ENCODE results near the gene MRM1. TPM values are rescaled to one million over a fixed set of nuclear protein-coding genes. Genes with fewer than 3 reads are reported as not detected.

Gene MRM1
- total and polyA plus RNA-seq, 2 experiments from 2014 or later: 3.8 to 5.9 TPM

DNA sequence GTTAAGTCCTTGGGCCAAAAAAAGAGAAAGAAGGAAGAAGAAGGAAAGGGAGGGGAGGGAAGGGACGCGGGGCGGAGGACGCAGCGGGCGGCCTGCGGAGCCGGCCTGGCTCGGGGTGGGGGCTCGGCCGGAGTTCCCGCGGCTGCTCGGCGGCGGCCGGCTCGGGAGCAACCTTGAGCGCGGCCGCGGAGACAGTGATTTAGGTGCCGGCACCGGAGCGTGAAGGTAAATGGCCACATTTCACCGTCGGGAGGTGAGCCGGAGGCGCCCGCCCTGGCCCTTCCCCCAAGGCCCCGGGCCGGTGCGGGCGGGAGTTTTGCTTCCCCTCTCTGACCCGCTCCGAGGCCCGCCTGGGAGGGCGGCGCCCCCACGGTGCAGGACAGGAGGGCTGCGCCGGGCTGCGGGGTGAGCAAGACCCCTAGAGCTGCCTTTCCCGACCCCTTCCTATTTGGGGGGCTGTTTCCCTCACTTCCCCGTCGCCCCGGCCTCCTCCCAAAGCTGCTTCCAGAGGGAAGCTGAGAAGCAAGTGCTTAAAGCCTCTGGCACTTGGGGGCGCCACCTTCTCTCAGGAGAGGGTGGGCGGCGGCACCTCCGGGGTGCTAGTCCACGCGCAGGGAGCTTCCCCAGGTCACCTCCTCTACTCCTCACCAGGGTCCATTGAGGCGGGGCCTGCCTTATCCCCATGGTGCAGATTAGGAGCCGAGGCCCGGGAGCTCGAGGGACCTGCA, 56.5 kb downstream of the MRM1 start:
- DNase-seq: peak; percentile 28
- H3K4me1 ChIP-seq (ENCODE audit: insufficient read depth): no peaks in the 10 kb centered on the region
- H3K27me3 ChIP-seq (replicated peaks; ENCODE audit: insufficient read depth): peaks cover 23% of the 10 kb centered on the region; the same call in 1 of the 2 replicates
- H3F3A ChIP-seq (ENCODE audit: insufficient read depth): no peaks in the 10 kb centered on the region
- in situ Hi-C loops (cut with MboI): no loop called here
- H3K4me2 ChIP-seq (ENCODE audit: unreplicated experiment): peak overlapping the region; percentile 11
- no peak overlapping the region for H3K9ac ChIP-seq
- H3K9me2 ChIP-seq (ENCODE audit: insufficient read depth): no peaks in the 10 kb centered on the region
- H2AFZ ChIP-seq: peak overlapping the region; percentile 71
- no peak overlapping the region for H3K27ac ChIP-seq
- TF ChIP-seq EZH2 (IDR thresholded peaks at IDR 0.05; ENCODE audit: insufficient read depth, poor library complexity, severe bottlenecking) (no peak), EZH2phosphoT487 (IDR thresholded peaks at IDR 0.05; ENCODE audit: insufficient read depth, low read depth) (no peak)
- no peaks in the 10 kb centered on the region for H4K20me1 ChIP-seq (ENCODE audit: insufficient read depth)
- no peaks in the 10 kb centered on the region for H3K79me2 ChIP-seq (ENCODE audit: insufficient read depth)
- H3K4me3 ChIP-seq: peak overlapping the region; percentile 52
- WGBS, 2 experiments (ENCODE audit: low coverage in 1 of 2, low lambda C conversion rate in 2 of 2, missing lambda C conversion rate in 2 of 2): 11 to 13% methylated on average over 22 to 57 of the region's 57 CpGs
- H3K9me3 ChIP-seq (ENCODE audit: low read depth): no peaks in the 10 kb centered on the region
- no peaks in the 10 kb centered on the region for H3K36me3 ChIP-seq (ENCODE audit: low read depth)

Other genes with a start within 250 kb of the MRM1 start
- gene TBC1D3H, start 213.1 kb upstream of the MRM1 start, total RNA-seq (2014; rRNA removed; shearing (Covaris generic)): not detected in 2 replicates
- gene TBC1D3H, start 213.1 kb upstream of the MRM1 start, polyA plus RNA-seq (2016; fragmentation: Nextera tagmentation; extraction: Ambion mirVana): not detected in 2 replicates
- gene ZNHIT3, start 114.9 kb upstream of the MRM1 start, total RNA-seq (2014; rRNA removed; shearing (Covaris generic)): 21.8 and 28.4 TPM in 2 replicates
- gene ZNHIT3, start 114.9 kb upstream of the MRM1 start, polyA plus RNA-seq (2016; fragmentation: Nextera tagmentation; extraction: Ambion mirVana): 43.4 and 52.0 TPM in 2 replicates
- gene MYO19, start 66.7 kb upstream of the MRM1 start, total RNA-seq (2014; rRNA removed; shearing (Covaris generic)): 34.4 and 54.8 TPM in 2 replicates
- 14.9 and 15.7 TPM in 2 replicates for gene MYO19, start 66.7 kb upstream of the MRM1 start, polyA plus RNA-seq (2016; fragmentation: Nextera tagmentation; extraction: Ambion mirVana)
- gene PIGW, start 66.6 kb upstream of the MRM1 start, total RNA-seq (2014; rRNA removed; shearing (Covaris generic)): 5.1 and 5.2 TPM in 2 replicates
- 8.0 and 8.6 TPM in 2 replicates for gene PIGW, start 66.6 kb upstream of the MRM1 start, polyA plus RNA-seq (2016; fragmentation: Nextera tagmentation; extraction: Ambion mirVana)
- gene GGNBP2, start 56.7 kb upstream of the MRM1 start, total RNA-seq (2014; rRNA removed; shearing (Covaris generic)): 40.1 and 45.7 TPM in 2 replicates
- gene GGNBP2, start 56.7 kb upstream of the MRM1 start, polyA plus RNA-seq (2016; fragmentation: Nextera tagmentation; extraction: Ambion mirVana): 51.5 and 52.0 TPM in 2 replicates
- gene DHRS11, start 9.7 kb upstream of the MRM1 start, total RNA-seq (2014; rRNA removed; shearing (Covaris generic)): 3.1 and 3.9 TPM in 2 replicates
- gene DHRS11, start 9.7 kb upstream of the MRM1 start, polyA plus RNA-seq (2016; fragmentation: Nextera tagmentation; extraction: Ambion mirVana): 4.7 and 5.0 TPM in 2 replicates